Measurements from ENCODE around the gene CABYR. TPM values are rescaled to one million over a fixed set of nuclear protein-coding genes. Genes with fewer than 3 reads are reported as not detected.

CABYR gene
- total RNA-seq, 4 donors from 2014 or later, result 1.7 to 6.7 (median 3.3) TPM

DNA sequence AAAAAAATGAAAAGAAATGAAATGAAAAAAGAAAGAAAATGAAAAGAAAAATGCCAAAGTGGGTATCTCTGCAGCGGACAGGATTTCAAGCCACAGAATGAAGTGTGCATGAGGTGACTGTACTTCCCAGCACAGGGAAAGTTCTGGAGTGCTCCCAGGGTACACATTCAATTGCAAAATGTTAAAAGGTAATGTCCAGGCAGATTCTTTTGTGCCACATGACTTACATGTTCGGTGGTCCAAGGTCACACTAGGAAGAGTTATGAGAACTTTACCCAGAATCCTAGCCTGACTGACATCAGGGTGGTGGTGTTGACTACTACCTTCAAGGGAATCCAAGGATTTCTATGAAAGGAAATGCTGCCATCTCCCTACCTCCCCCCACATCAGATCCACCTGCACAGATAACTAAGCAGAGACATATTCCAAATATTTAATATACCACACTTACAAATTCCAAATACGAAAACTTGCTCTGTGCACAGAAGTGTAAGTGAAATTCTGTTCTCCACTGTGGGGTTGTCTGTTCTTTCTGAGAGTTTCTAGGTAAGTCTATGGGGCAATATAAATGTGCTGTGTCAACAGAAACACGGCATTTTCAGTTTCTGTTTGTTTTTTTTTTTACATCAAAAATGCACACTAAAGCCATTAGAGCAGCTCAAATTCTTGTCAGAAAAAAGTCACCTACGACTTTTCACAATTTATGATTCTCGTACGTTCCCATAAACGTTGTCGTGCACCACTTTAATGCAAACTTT is 56.6 kb downstream of the CABYR start:
- Histone ChIP-seq H3K4me1 (peaks cover 0 to 24% (median 0%) of the 10 kb centered on the region in 3 donors), H3K4me3 (no peak overlapping the region), H3K27me3 (no peaks in the 10 kb centered on the region), H3K36me3 (peaks cover 0 to 15% of the 10 kb centered on the region in 2 donors), H3K9me3 (no peaks in the 10 kb centered on the region), H3K27ac (no peak overlapping the region)
- no peak for ATAC-seq
- TF ChIP-seq EP300 (IDR thresholded peaks at IDR 0.05) (no peak), POLR2A (IDR thresholded peaks at IDR 0.05) (no peak), POLR2AphosphoS5 (IDR thresholded peaks at IDR 0.05) (no peak)
- TF ChIP-seq, protein P1, sequence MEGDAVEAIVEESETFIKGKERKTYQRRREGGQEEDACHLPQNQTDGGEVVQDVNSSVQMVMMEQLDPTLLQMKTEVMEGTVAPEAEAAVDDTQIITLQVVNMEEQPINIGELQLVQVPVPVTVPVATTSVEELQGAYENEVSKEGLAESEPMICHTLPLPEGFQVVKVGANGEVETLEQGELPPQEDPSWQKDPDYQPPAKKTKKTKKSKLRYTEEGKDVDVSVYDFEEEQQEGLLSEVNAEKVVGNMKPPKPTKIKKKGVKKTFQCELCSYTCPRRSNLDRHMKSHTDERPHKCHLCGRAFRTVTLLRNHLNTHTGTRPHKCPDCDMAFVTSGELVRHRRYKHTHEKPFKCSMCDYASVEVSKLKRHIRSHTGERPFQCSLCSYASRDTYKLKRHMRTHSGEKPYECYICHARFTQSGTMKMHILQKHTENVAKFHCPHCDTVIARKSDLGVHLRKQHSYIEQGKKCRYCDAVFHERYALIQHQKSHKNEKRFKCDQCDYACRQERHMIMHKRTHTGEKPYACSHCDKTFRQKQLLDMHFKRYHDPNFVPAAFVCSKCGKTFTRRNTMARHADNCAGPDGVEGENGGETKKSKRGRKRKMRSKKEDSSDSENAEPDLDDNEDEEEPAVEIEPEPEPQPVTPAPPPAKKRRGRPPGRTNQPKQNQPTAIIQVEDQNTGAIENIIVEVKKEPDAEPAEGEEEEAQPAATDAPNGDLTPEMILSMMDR (IDR thresholded peaks at IDR 0.05), result no peak
- WGBS, 2 donors (ENCODE audit: low coverage in 1 of 2), result 92 to 96% methylated on average over 8 to 9 of the region's 9 CpGs

DNA sequence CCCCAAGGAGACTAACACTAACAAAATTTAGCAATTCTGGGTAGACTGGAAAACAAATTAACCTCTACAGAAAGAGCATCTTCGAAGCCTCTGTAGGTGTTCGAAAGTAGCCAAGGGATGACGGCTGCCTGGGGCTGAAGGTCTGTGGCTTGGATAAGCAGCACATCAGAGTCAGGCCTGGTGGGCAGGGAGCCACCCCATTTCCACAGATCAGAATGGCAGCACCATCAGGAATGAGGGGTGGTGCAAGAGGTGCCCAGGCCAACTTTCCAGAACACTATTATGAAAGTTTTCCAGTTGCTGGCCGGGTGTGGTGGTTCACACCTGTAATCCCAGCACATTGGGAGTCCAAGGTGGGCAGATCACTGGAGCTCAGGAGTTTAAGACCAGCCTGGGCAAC is 57.9 kb downstream of the CABYR start:
- WGBS, 2 donors (ENCODE audit: low coverage in 1 of 2), result 80 to 93% methylated on average over 2 to 3 of the region's 4 CpGs
- peaks cover 0 to 15% of the 10 kb centered on the region in 2 donors for H3K36me3 ChIP-seq
- H3K9me3 ChIP-seq, result no peaks in the 10 kb centered on the region
- TF ChIP-seq POLR2A (IDR thresholded peaks at IDR 0.05) (no peak), POLR2AphosphoS5 (IDR thresholded peaks at IDR 0.05) (no peak), EP300 (IDR thresholded peaks at IDR 0.05) (no peak)
- TF ChIP-seq, protein P1 (IDR thresholded peaks at IDR 0.05), result no peak
- H3K4me3 ChIP-seq, result no peak overlapping the region
- H3K4me1 ChIP-seq, result peaks cover 0 to 29% (median under 1%) of the 10 kb centered on the region in 3 donors
- H3K27me3 ChIP-seq, result no peaks in the 10 kb centered on the region
- ATAC-seq, result no peak
- no peak overlapping the region for H3K27ac ChIP-seq

DNA sequence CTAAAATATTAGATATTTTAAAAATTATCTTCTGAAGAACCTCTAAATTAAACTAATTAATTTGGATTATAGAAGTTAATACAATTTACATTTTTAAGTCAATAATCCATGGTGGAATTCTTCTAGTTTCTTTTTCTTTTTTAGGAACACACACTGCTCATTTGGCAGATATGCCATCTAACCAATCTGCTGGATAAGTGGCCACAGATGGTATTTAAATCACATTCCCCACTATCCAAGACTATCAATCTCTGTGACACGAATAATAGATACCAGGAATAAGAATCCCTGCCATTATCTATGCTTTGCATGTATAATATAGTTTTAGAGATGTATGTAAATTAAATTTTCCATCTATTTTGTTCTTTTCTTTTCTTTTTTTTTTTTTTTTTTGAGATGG is 58.5 kb downstream of the CABYR start:
- no peaks in the 10 kb centered on the region for H3K27me3 ChIP-seq
- no peak overlapping the region for H3K27ac ChIP-seq
- WGBS, 2 donors (ENCODE audit: low coverage in 1 of 2), result 92 to 100% methylated on average over 1 of the region's 1 CpG
- TF ChIP-seq EP300 (IDR thresholded peaks at IDR 0.05) (no peak), POLR2A (IDR thresholded peaks at IDR 0.05) (no peak), POLR2AphosphoS5 (IDR thresholded peaks at IDR 0.05) (no peak)
- TF ChIP-seq, protein P1 (IDR thresholded peaks at IDR 0.05), result no peak
- H3K4me3 ChIP-seq, result no peak overlapping the region
- H3K9me3 ChIP-seq, result no peaks in the 10 kb centered on the region
- no peak for ATAC-seq
- peaks cover 0 to 35% (median 2%) of the 10 kb centered on the region in 3 donors for H3K4me1 ChIP-seq
- H3K36me3 ChIP-seq, result peaks cover 0 to 15% of the 10 kb centered on the region in 2 donors

- no peak for ATAC-seq
- TF ChIP-seq, protein P1 (IDR thresholded peaks at IDR 0.05), result no peak
- TF ChIP-seq POLR2A (IDR thresholded peaks at IDR 0.05), result no peak
- no peak for TF ChIP-seq EP300 (IDR thresholded peaks at IDR 0.05)
- TF ChIP-seq POLR2AphosphoS5 (IDR thresholded peaks at IDR 0.05), result no peak
- 90 to 100% methylated on average over 4 to 9 of the region's 9 CpGs for WGBS, 2 donors (ENCODE audit: low coverage in 1 of 2)
- Histone ChIP-seq H3K4me1 (peaks cover 0 to 37% (median 2%) of the 10 kb centered on the region in 3 donors), H3K9me3 (no peaks in the 10 kb centered on the region), H3K4me3 (no peak overlapping the region), H3K27ac (no peak overlapping the region), H3K27me3 (no peaks in the 10 kb centered on the region), H3K36me3 (peaks cover 0 to 15% of the 10 kb centered on the region in 2 donors)
Measured at GRCh38 chr18:24198461-24198860, 59.6 kb downstream of the CABYR start.
